Measurements from ENCODE around the gene TRIO.

The TRIO gene

GRCh38 chr5:14503681-14504331 lies 360.7 kb downstream of the TRIO start:
- no peak overlapping the region for H3K4me3 Mint-ChIP-seq

GRCh38 chr5:14504332-14504727 lies 361.2 kb downstream of the TRIO start:
- DNase-seq = no peak
- Mint-ChIP-seq H3K4me3 (no peak overlapping the region), H3K9me3 (no peaks in the 10 kb centered on the region), H3K27ac (no peak overlapping the region), H3K4me1 (no peaks in the 10 kb centered on the region), H3K27me3 (no peaks in the 10 kb centered on the region)
- no peak for ATAC-seq

More at GRCh38 chr5:14503681-14504331, 360.7 kb downstream of the TRIO start:
- Mint-ChIP-seq H3K27me3 (no peaks in the 10 kb centered on the region), H3K9me3 (no peaks in the 10 kb centered on the region), H3K27ac (peak overlapping the region in 1 of 2 donors; percentile 19), H3K4me1 (no peaks in the 10 kb centered on the region)
- ATAC-seq = no peak
- no peak for DNase-seq

- H3K27me3 Mint-ChIP-seq = no peaks in the 10 kb centered on the region
- H3K9me3 Mint-ChIP-seq = no peaks in the 10 kb centered on the region
- ATAC-seq = no peak
- DNase-seq = no peak
- peak overlapping the region in 1 of 2 donors; percentile 74 for H3K27ac Mint-ChIP-seq
- H3K4me1 Mint-ChIP-seq = no peaks in the 10 kb centered on the region
- no peak overlapping the region for H3K4me3 Mint-ChIP-seq
Observed at GRCh38 chr5:14504816-14505215, 361.7 kb downstream of the TRIO start.

- DNase-seq (no peak), ATAC-seq (peak; percentile 24)
- Mint-ChIP-seq H3K27me3 (no peaks in the 10 kb centered on the region), H3K4me1 (no peaks in the 10 kb centered on the region), H3K4me3 (no peak overlapping the region), H3K9me3 (no peaks in the 10 kb centered on the region), H3K27ac (peak overlapping the region in 1 of 2 donors; percentile 74)
Observed at GRCh38 chr5:14505310-14506139, 362.4 kb downstream of the TRIO start.

GRCh38 chr5:14506140-14506538 lies 363.0 kb downstream of the TRIO start:
- no peaks in the 10 kb centered on the region for H3K9me3 Mint-ChIP-seq
- no peak overlapping the region for H3K27ac Mint-ChIP-seq
- ATAC-seq (no peak), DNase-seq (no peak)
- H3K4me1 Mint-ChIP-seq = no peaks in the 10 kb centered on the region
- H3K27me3 Mint-ChIP-seq = no peaks in the 10 kb centered on the region
- H3K4me3 Mint-ChIP-seq = no peak overlapping the region

- Mint-ChIP-seq H3K4me1 (no peaks in the 10 kb centered on the region), H3K27ac (peak overlapping the region in 1 of 2 donors; percentile 42), H3K9me3 (no peaks in the 10 kb centered on the region), H3K27me3 (no peaks in the 10 kb centered on the region), H3K4me3 (no peak overlapping the region)
- ATAC-seq (no peak), DNase-seq (no peak)
Observed at GRCh38 chr5:14506661-14507060, 363.5 kb downstream of the TRIO start.

GRCh38 chr5:14507156-14507941 lies 364.2 kb downstream of the TRIO start:
- ATAC-seq (peak; percentile 15), DNase-seq (no peak)
- H3K27me3 Mint-ChIP-seq = no peaks in the 10 kb centered on the region
- no peaks in the 10 kb centered on the region for H3K4me1 Mint-ChIP-seq
- no peak overlapping the region for H3K27ac Mint-ChIP-seq
- no peak overlapping the region for H3K4me3 Mint-ChIP-seq
- H3K9me3 Mint-ChIP-seq = no peaks in the 10 kb centered on the region

- ATAC-seq = no peak
- Mint-ChIP-seq H3K27me3 (no peaks in the 10 kb centered on the region), H3K4me1 (no peaks in the 10 kb centered on the region), H3K4me3 (no peak overlapping the region), H3K9me3 (no peaks in the 10 kb centered on the region), H3K27ac (no peak overlapping the region)
- DNase-seq = no peak
Observed at GRCh38 chr5:14508046-14508445, 364.9 kb downstream of the TRIO start.

- Mint-ChIP-seq H3K27ac (no peak overlapping the region), H3K4me1 (no peaks in the 10 kb centered on the region), H3K27me3 (no peaks in the 10 kb centered on the region), H3K9me3 (no peaks in the 10 kb centered on the region), H3K4me3 (no peak overlapping the region)
- DNase-seq (no peak), ATAC-seq (no peak)
Observed at GRCh38 chr5:14509556-14509955, 366.4 kb downstream of the TRIO start.

GRCh38 chr5:14510156-14510734 lies 367.1 kb downstream of the TRIO start:
- Mint-ChIP-seq H3K27me3 (no peaks in the 10 kb centered on the region), H3K4me1 (no peaks in the 10 kb centered on the region), H3K27ac (peak overlapping the region in 1 of 2 donors; percentile 93), H3K9me3 (no peaks in the 10 kb centered on the region), H3K4me3 (no peak overlapping the region)
- DNase-seq (no peak), ATAC-seq (no peak)

- DNase-seq (no peak), ATAC-seq (no peak)
- H3K27ac Mint-ChIP-seq = peak overlapping the region in 1 of 2 donors; percentile 27
- peaks cover 4 to 5% of the 10 kb centered on the region in 2 donors for H3K9me3 Mint-ChIP-seq
- no peak overlapping the region for H3K4me3 Mint-ChIP-seq
- H3K27me3 Mint-ChIP-seq = no peaks in the 10 kb centered on the region
- no peaks in the 10 kb centered on the region for H3K4me1 Mint-ChIP-seq
Observed at GRCh38 chr5:14510880-14511279, 367.7 kb downstream of the TRIO start.

GRCh38 chr5:14512574-14512973 lies 369.4 kb downstream of the TRIO start:
- Mint-ChIP-seq H3K4me1 (no peaks in the 10 kb centered on the region), H3K27me3 (no peaks in the 10 kb centered on the region), H3K4me3 (no peak overlapping the region), H3K27ac (no peak overlapping the region), H3K9me3 (peaks cover 6 to 9% of the 10 kb centered on the region in 2 donors)
- DNase-seq (no peak), ATAC-seq (no peak)

- no peak overlapping the region for H3K4me3 Mint-ChIP-seq
- peaks cover 6 to 9% of the 10 kb centered on the region in 2 donors for H3K9me3 Mint-ChIP-seq
- no peak for DNase-seq
- no peak for ATAC-seq
- no peaks in the 10 kb centered on the region for H3K4me1 Mint-ChIP-seq
- no peak overlapping the region for H3K27ac Mint-ChIP-seq
- no peaks in the 10 kb centered on the region for H3K27me3 Mint-ChIP-seq
Observed at GRCh38 chr5:14513266-14513665, 370.1 kb downstream of the TRIO start.

- Mint-ChIP-seq H3K4me3 (no peak overlapping the region), H3K27me3 (no peaks in the 10 kb centered on the region), H3K9me3 (peaks cover 6 to 11% of the 10 kb centered on the region in 2 donors), H3K27ac (no peak overlapping the region), H3K4me1 (no peaks in the 10 kb centered on the region)
- DNase-seq (no peak), ATAC-seq (no peak)
Observed at GRCh38 chr5:14516901-14517300, 373.8 kb downstream of the TRIO start.

- no peak overlapping the region for H3K4me3 Mint-ChIP-seq
- no peak for DNase-seq
- peak overlapping the region in 1 of 2 donors; percentile 10 for H3K27ac Mint-ChIP-seq
- ATAC-seq = no peak
- H3K9me3 Mint-ChIP-seq = peaks cover 6 to 15% of the 10 kb centered on the region in 2 donors
- no peaks in the 10 kb centered on the region for H3K4me1 Mint-ChIP-seq
- H3K27me3 Mint-ChIP-seq = no peaks in the 10 kb centered on the region
Observed at GRCh38 chr5:14518638-14519037, 375.5 kb downstream of the TRIO start.

All from stimulated activated naive CD8-positive, alpha-beta T cell treated with anti-CD3 and anti-CD28 coated beads, Interleukin-15, amount 100 ng/mL, for 72 hours (primary cell).